PC-9 (cell line): ENCODE results near the gene CD164. TPM values are rescaled to one million over a fixed set of nuclear protein-coding genes. Genes with fewer than 3 reads are reported as not detected.
"Not testable (repeated sequence)": the region's sequence is repeated elsewhere in the genome, so short reads cannot be mapped to it uniquely, and the experiment has no call there.

ENCODE experiments used
- BruUV-seq: library from RNA; stranded (reverse); fragments of 400-500 nt; replicated peaks from 2 replicates; lab custom pipeline; 2021; lab: Mats Ljungman, UMichigan
- CTCF ChIA-PET: fragments of 300-600 bp; sonication (Branson Sonifier 250); formaldehyde crosslinking; loops from one replicate; lab custom pipeline; 2022; ENCODE audit warnings: antibody characterized with exemption; lab: Charles Lee
- POLR2A ChIA-PET: fragments of 300-600 bp; sonication (Branson Sonifier 250); formaldehyde crosslinking; loops from one replicate; lab custom pipeline; 2022; ENCODE audit warnings: antibody characterized with exemption; ENCODE audit not compliant: unreplicated experiment; lab: Charles Lee
- DNase-seq, 2 experiments: peaks; one replicate each; pipeline versions ENCODE4 v3.0.0 to v3.0.0-alpha.2; 2015 to 2022; ENCODE audit warnings: mixed read lengths in 1 of 2
- H2AFZ ChIP-seq: fragments of 200-600 bp; sonication (generic); 2 replicates; pipeline ENCODE4 v1.8.1; 2017; ENCODE audit warnings: antibody characterized with exemption
- H3F3A ChIP-seq: fragments of 200-600 bp; sonication (generic); 2 replicates; pipeline ENCODE4 v1.8.1; 2017; ENCODE audit warnings: antibody characterized with exemption, mild to moderate bottlenecking, low read depth; ENCODE audit not compliant: insufficient read depth
- H3K27ac ChIP-seq: fragments of 200-600 bp; sonication (generic); 2 replicates; pipeline ENCODE4 v1.6.1; 2016; ENCODE audit warnings: mixed run types
- H3K27me3 ChIP-seq: fragments of 200-600 bp; sonication (generic); 2 replicates; pipeline ENCODE4 v1.6.1; 2016; ENCODE audit warnings: low read depth, mixed run types; ENCODE audit not compliant: insufficient read depth
- H3K36me3 ChIP-seq: fragments of 200-600 bp; sonication (generic); 2 replicates; pipeline ENCODE4 v1.6.1; 2016; ENCODE audit warnings: low read depth, mixed run types
- H3K4me1 ChIP-seq: fragments of 200-600 bp; sonication (generic); replicated peaks from 2 replicates; pipeline ENCODE4 v1.6.1; 2016; ENCODE audit warnings: mixed run types; ENCODE audit not compliant: insufficient read depth
- H3K4me2 ChIP-seq: fragments of 200-600 bp; sonication (generic); 2 replicates; pipeline ENCODE4 v1.6.1; 2017; ENCODE audit warnings: mixed run types
- H3K4me3 ChIP-seq: fragments of 200-600 bp; sonication (generic); 2 replicates; pipeline ENCODE4 v1.6.1; 2016; ENCODE audit warnings: mixed run types
- H3K79me2 ChIP-seq: fragments of 200-600 bp; sonication (generic); 2 replicates; pipeline ENCODE4 v1.6.1; 2017; ENCODE audit warnings: low read depth, mixed run types
- H3K9me2 ChIP-seq: fragments of 200-600 bp; sonication (generic); 2 replicates; pipeline ENCODE4 v1.8.1; 2017; ENCODE audit warnings: mild to moderate bottlenecking; ENCODE audit not compliant: insufficient read depth
- H3K9me3 ChIP-seq: fragments of 200-600 bp; sonication (generic); 2 replicates; pipeline ENCODE4 v1.8.1; 2016; ENCODE audit warnings: low read depth; ENCODE audit not compliant: insufficient read depth
- H4K20me1 ChIP-seq: fragments of 200-600 bp; sonication (generic); 2 replicates; pipeline ENCODE4 v1.8.1; 2017; ENCODE audit not compliant: insufficient read depth
- EZH2 ChIP-seq: fragments of 200-600 bp; sonication (generic); IDR thresholded peaks from 2 replicates; pipeline ENCODE4 v1.8.0; 2017; ENCODE audit warnings: antibody characterized with exemption, low read depth
- intact Hi-C: fragments of 100-400 bp; cut with micrococcal nuclease; formaldehyde crosslinking; loops from one replicate; pipeline ENCODE4 v1.10.0; 2022; ENCODE audit not compliant: unreplicated experiment
- total RNA-seq: library from RNA; stranded (reverse); gene quantifications from 2 replicates; pipeline ENCODE4 v1.2.3, GENCODE V29; 2021
- TF ChIP-seq, protein P1 (sequence below): fragments of 200-600 bp; sonication (generic); conservative IDR thresholded peaks from 2 replicates; pipeline ENCODE4 v1.6.1; 2017; ENCODE audit warnings: mixed run types, antibody characterized with exemption, mild to moderate bottlenecking, moderate library complexity

Gene CD164
- total RNA-seq, 1 experiment from 2014 or later: 170 TPM

DNA sequence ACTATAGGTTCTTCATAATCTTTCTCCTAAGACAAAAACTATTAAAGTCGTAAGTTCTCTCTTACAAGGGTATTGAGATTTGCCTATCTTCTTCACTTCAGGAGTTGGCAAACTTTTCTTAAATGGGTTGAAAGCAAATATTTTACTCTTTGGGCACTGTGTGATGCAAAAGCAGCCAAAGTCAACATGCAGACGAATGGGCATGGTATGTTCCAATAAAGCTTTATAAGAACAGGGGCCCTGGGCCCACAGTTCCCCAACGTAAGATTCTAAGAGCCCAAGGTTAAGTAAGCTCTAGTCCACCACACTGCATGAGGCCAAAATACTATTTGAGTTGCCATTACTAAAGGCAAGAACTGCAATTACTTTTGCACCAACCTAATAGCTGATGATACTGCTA, 11.5 kb downstream of the CD164 start:
- ChIA-PET POLR2A (interaction anchor here (0.7 kb wide), 1 partner anchor 20 kb away, joined by 10 read pairs; no protein-coding TSS in a partner anchor), CTCF (no interaction called here)
- Histone ChIP-seq H3K9me2 (no peaks in the 10 kb centered on the region), H2AFZ (no peak overlapping the region), H3K4me3 (no peak overlapping the region), H3F3A (peaks cover 24% of the 10 kb centered on the region), H3K4me1 (peaks cover 12% of the 10 kb centered on the region; the same call in 1 of the 2 replicates), H3K27me3 (no peaks in the 10 kb centered on the region), H3K79me2 (peaks cover 15% of the 10 kb centered on the region; the same call in 1 of the 2 replicates), H3K36me3 (peaks cover 88% of the 10 kb centered on the region), H3K27ac (no peak overlapping the region), H3K9me3 (no peaks in the 10 kb centered on the region), H3K4me2 (no peak overlapping the region), H4K20me1 (peaks cover 37% of the 10 kb centered on the region)
- no peak for DNase-seq
- BruUV-seq: no TSS peak
- TF ChIP-seq, protein P1, sequence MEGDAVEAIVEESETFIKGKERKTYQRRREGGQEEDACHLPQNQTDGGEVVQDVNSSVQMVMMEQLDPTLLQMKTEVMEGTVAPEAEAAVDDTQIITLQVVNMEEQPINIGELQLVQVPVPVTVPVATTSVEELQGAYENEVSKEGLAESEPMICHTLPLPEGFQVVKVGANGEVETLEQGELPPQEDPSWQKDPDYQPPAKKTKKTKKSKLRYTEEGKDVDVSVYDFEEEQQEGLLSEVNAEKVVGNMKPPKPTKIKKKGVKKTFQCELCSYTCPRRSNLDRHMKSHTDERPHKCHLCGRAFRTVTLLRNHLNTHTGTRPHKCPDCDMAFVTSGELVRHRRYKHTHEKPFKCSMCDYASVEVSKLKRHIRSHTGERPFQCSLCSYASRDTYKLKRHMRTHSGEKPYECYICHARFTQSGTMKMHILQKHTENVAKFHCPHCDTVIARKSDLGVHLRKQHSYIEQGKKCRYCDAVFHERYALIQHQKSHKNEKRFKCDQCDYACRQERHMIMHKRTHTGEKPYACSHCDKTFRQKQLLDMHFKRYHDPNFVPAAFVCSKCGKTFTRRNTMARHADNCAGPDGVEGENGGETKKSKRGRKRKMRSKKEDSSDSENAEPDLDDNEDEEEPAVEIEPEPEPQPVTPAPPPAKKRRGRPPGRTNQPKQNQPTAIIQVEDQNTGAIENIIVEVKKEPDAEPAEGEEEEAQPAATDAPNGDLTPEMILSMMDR: no peak
- TF ChIP-seq EZH2: no peak
- intact Hi-C loops: no loop called here

DNA sequence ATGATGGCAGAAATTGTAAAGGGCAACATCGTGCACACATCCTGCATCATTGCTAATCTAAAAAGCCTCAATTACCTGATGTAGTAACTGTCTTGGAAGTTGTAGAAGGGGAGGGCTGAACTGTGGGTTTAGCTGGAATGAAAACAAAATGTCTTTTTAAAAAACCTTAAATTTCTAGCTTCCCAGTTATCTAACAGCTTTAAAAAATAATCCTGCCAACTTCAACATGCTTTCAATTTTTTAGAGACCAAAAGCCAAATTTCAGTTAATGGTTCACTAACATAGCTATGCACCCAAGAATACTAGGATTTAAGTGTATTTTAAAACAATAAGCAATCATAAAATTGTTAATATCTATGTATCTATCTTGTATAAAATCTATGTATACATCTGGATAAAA, 11.9 kb downstream of the CD164 start:
- BruUV-seq: no TSS peak
- H3K4me1 ChIP-seq: peaks cover 12% of the 10 kb centered on the region; the same call in 1 of the 2 replicates
- peaks cover 34% of the 10 kb centered on the region for H4K20me1 ChIP-seq
- CTCF ChIA-PET: no interaction called here
- intact Hi-C loops: no loop called here
- no peak overlapping the region for H3K4me2 ChIP-seq
- DNase-seq: no peak
- H3K4me3 ChIP-seq: no peak overlapping the region
- H2AFZ ChIP-seq: no peak overlapping the region
- H3K27ac ChIP-seq: no peak overlapping the region
- H3K9me3 ChIP-seq: no peaks in the 10 kb centered on the region
- no peak for TF ChIP-seq EZH2
- TF ChIP-seq, protein P1: no peak
- no peaks in the 10 kb centered on the region for H3K27me3 ChIP-seq
- peaks cover 24% of the 10 kb centered on the region for H3F3A ChIP-seq
- H3K9me2 ChIP-seq: no peaks in the 10 kb centered on the region
- POLR2A ChIA-PET: interaction anchor here (0.7 kb wide), 1 partner anchor 19 kb away, joined by 10 read pairs; no protein-coding TSS in a partner anchor
- peaks cover 88% of the 10 kb centered on the region for H3K36me3 ChIP-seq
- H3K79me2 ChIP-seq: peaks cover 12% of the 10 kb centered on the region; the same call in 1 of the 2 replicates

DNA sequence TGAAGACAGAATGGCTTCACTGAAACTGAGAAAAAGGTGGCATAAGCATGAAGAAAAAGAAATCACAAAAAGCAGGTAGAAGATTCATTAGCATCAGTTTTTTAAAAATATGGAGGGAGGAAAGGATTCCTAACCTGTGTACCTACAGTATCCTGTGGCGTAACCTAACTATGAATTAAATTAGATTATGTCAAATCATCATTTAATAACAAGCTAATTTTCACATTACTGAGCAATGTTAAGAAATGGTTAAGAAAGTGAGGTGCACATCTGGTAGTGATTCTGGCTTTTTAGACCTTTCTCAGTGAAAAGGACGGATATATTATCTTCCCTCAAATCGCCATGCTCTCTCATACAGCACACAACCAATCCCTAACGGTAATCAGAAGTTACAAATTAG, 12.5 kb downstream of the CD164 start:
- no peak overlapping the region for H2AFZ ChIP-seq
- CTCF ChIA-PET: no interaction called here
- H4K20me1 ChIP-seq: peaks cover 34% of the 10 kb centered on the region
- no peak overlapping the region for H3K27ac ChIP-seq
- H3K4me1 ChIP-seq: peaks cover 12% of the 10 kb centered on the region; the same call in 1 of the 2 replicates
- TF ChIP-seq EZH2: no peak
- TF ChIP-seq, protein P1: no peak
- H3K9me3 ChIP-seq: no peaks in the 10 kb centered on the region
- POLR2A ChIA-PET: no interaction called here
- no TSS peak for BruUV-seq
- H3F3A ChIP-seq: peaks cover 24% of the 10 kb centered on the region
- H3K9me2 ChIP-seq: no peaks in the 10 kb centered on the region
- no peak for DNase-seq
- no peaks in the 10 kb centered on the region for H3K27me3 ChIP-seq
- H3K4me2 ChIP-seq: no peak overlapping the region
- intact Hi-C loops: no loop called here
- peaks cover 12% of the 10 kb centered on the region; the same call in 1 of the 2 replicates for H3K79me2 ChIP-seq
- peaks cover 86% of the 10 kb centered on the region for H3K36me3 ChIP-seq
- H3K4me3 ChIP-seq: no peak overlapping the region

- H3K4me3 ChIP-seq, H3K27me3 ChIP-seq, DNase-seq, CTCF ChIA-PET, BruUV-seq, H3K9me2 ChIP-seq, H3K9me3 ChIP-seq, H3K79me2 ChIP-seq, H4K20me1 ChIP-seq, intact Hi-C loops, H3K27ac ChIP-seq, H2AFZ ChIP-seq, H3K4me1 ChIP-seq, POLR2A ChIA-PET, H3K4me2 ChIP-seq: not testable (repeated sequence)
- Histone ChIP-seq H3K36me3 (peaks cover 56% of the 10 kb centered on the region), H3F3A (peaks cover 14% of the 10 kb centered on the region)
These were observed 17.7 kb downstream of the CD164 start for GRCh38 chr6:109364382-109365078.
